ENCODE measurements around the gene HACD2.

DNA sequence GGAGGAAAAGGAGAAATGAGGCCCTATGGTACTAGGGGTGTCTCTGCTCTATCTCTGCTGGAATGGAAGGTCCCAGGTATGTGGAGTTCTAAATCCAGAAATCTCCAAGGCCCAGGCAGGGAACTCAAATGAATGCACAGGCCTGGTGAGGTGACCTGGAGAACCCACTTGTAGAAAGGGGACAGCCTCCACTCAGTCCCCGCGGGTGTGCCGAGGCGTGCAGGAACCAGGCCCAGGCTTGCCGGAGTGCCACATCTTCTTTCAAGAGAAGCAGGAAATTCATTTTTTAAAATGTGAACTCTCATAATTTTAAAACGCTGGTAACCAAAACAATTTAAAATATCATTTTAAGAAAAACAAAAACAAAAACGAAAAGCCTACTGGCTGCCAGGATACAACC, 103.8 kb downstream of the HACD2 start:
- TF ChIP-seq, protein P1, sequence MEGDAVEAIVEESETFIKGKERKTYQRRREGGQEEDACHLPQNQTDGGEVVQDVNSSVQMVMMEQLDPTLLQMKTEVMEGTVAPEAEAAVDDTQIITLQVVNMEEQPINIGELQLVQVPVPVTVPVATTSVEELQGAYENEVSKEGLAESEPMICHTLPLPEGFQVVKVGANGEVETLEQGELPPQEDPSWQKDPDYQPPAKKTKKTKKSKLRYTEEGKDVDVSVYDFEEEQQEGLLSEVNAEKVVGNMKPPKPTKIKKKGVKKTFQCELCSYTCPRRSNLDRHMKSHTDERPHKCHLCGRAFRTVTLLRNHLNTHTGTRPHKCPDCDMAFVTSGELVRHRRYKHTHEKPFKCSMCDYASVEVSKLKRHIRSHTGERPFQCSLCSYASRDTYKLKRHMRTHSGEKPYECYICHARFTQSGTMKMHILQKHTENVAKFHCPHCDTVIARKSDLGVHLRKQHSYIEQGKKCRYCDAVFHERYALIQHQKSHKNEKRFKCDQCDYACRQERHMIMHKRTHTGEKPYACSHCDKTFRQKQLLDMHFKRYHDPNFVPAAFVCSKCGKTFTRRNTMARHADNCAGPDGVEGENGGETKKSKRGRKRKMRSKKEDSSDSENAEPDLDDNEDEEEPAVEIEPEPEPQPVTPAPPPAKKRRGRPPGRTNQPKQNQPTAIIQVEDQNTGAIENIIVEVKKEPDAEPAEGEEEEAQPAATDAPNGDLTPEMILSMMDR (IDR thresholded peaks at IDR 0.05; ENCODE audit: insufficient read depth, low read length, poor library complexity, severe bottlenecking) = no peak
- TF ChIP-seq EZH2phosphoT487 (conservative IDR thresholded peaks at IDR 0.05; ENCODE audit: low read length) = no peak

Measured in SU-DHL-6 (cell line).